OCI-LY7 (cell line): Measurements from ENCODE around the gene NSG1.

ENCODE experiments used
- CTCF ChIP-seq: fragments of 200-600 bp; sonication (generic); conservative IDR thresholded peaks from 2 replicates; pipeline ENCODE4 v1.5.1; 2014; ENCODE audit warnings: mild to moderate bottlenecking, antibody characterized with exemption, low read length, moderate library complexity, mixed read lengths
- EZH2phosphoT487 ChIP-seq: fragments of 200-600 bp; sonication (generic); IDR thresholded peaks from 2 replicates; pipeline ENCODE4 v1.6.1; 2018; ENCODE audit warnings: low read depth, borderline replicate concordance, mild to moderate bottlenecking, mixed run types, antibody characterized with exemption, low read length, moderate library complexity, mixed read lengths

DNA sequence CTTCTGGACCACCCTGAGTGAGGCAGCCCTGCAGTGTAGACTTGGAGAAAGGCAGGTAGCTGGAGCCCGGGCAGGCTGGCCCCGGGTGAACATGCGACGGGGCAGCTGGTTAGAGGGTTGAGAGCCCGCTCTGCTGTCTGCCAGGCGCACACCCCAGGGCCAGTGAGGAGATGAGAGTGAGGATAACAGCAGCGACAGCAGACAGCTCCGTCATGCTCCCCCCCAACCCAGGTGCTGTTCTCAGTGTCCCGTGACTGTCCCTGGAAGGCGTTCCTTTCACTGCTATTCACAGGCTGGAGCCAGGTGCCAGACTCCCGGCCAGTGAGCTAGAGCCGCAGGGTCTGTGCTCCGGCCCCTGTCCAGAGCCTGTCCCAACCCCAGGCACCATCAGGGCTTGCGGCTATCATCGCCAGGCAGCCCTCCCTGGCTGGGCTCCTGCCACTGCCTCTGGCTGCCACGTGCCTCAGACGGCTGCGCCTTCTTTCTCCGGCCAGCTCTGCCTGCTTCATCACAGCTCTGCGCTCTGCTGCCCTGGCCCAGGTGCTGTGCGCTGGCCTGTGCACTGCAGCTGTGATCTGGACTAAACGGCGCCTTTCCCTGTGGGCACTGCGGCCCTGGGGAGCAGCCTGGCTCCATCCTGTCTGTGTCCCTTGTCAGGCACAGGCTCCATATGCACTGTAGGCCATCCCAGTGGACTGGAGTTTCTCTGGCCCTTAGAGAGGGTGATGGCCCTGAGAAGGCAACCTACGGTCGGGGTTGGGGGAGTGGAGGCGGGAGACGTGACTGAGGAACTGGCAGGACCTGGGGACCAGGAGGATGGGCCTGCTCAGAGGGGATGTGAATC is 19.8 kb downstream of the NSG1 start:
- TF ChIP-seq CTCF (no peak), EZH2phosphoT487 (no peak)
